Measurements from ENCODE around the gene PARD6A. TPM values are rescaled to one million over a fixed set of nuclear protein-coding genes. Genes with fewer than 3 reads are reported as not detected.

PARD6A gene
- total RNA-seq, 1 experiment from 2014 or later = 9.5 TPM

DNA sequence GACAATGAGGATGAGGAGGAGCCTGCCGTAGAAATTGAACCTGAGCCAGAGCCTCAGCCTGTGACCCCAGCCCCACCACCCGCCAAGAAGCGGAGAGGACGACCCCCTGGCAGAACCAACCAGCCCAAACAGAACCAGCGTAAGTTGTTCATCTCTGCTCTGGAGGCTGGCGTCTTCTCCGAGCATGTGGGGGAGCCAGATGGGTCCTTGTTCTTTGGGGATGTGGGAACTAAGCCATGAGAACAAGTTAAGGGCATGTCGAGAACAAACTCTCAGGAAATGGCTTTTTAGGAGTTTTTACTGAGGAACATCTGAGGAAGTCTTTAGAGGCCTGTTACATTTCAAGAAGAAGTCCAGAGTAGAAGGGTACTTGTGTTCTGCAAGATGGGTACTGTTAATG lies 24.0 kb upstream of the PARD6A start:
- no peaks in the 10 kb centered on the region for H3K9me3 Mint-ChIP-seq (ENCODE audit: low read depth, unreplicated experiment)
- CTCF ChIA-PET = no interaction called here
- no peak for DNase-seq
- no peak overlapping the region for H3K27ac Mint-ChIP-seq (ENCODE audit: unreplicated experiment)
- intact Hi-C loops (cut with micrococcal nuclease; ENCODE audit: unreplicated experiment) = no loop called here
- no peaks in the 10 kb centered on the region for H3K27me3 Mint-ChIP-seq (ENCODE audit: unreplicated experiment)
- TF ChIP-seq, protein P1, sequence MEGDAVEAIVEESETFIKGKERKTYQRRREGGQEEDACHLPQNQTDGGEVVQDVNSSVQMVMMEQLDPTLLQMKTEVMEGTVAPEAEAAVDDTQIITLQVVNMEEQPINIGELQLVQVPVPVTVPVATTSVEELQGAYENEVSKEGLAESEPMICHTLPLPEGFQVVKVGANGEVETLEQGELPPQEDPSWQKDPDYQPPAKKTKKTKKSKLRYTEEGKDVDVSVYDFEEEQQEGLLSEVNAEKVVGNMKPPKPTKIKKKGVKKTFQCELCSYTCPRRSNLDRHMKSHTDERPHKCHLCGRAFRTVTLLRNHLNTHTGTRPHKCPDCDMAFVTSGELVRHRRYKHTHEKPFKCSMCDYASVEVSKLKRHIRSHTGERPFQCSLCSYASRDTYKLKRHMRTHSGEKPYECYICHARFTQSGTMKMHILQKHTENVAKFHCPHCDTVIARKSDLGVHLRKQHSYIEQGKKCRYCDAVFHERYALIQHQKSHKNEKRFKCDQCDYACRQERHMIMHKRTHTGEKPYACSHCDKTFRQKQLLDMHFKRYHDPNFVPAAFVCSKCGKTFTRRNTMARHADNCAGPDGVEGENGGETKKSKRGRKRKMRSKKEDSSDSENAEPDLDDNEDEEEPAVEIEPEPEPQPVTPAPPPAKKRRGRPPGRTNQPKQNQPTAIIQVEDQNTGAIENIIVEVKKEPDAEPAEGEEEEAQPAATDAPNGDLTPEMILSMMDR (IDR thresholded peaks at IDR 0.05; ENCODE audit: unreplicated experiment) = no peak
- H3K4me1 Mint-ChIP-seq (ENCODE audit: low read depth, unreplicated experiment) = no peaks in the 10 kb centered on the region
- no TSS peak for BruUV-seq (replicated peaks)
- no peak overlapping the region for H3K4me3 Mint-ChIP-seq (ENCODE audit: low read depth, unreplicated experiment)
- peaks cover 44% of the 10 kb centered on the region for H3K36me3 Mint-ChIP-seq (ENCODE audit: insufficient read depth, unreplicated experiment)

DNA sequence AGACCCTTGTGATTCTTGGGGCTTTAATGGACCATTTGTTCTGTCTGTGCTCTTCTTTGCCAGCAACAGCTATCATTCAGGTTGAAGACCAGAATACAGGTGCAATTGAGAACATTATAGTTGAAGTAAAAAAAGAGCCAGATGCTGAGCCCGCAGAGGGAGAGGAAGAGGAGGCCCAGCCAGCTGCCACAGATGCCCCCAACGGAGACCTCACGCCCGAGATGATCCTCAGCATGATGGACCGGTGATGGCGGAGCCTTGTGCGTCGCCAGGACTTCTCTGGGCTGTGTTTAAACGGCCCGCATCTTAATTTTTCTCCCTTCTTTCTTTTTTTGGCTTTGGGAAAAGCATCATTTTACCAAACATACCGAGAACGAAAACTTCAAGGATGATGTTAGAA lies 23.1 kb upstream of the PARD6A start:
- CTCF ChIA-PET = no interaction called here
- no peak for DNase-seq
- Mint-ChIP-seq H3K4me3 (ENCODE audit: low read depth, unreplicated experiment) (no peak overlapping the region), H3K27me3 (ENCODE audit: unreplicated experiment) (no peaks in the 10 kb centered on the region), H3K27ac (ENCODE audit: unreplicated experiment) (no peak overlapping the region), H3K9me3 (ENCODE audit: low read depth, unreplicated experiment) (no peaks in the 10 kb centered on the region), H3K4me1 (ENCODE audit: low read depth, unreplicated experiment) (no peaks in the 10 kb centered on the region), H3K36me3 (ENCODE audit: insufficient read depth, unreplicated experiment) (peaks cover 37% of the 10 kb centered on the region)
- TF ChIP-seq, protein P1 (IDR thresholded peaks at IDR 0.05; ENCODE audit: unreplicated experiment) = no peak
- intact Hi-C loops (cut with micrococcal nuclease; ENCODE audit: unreplicated experiment) = no loop called here
- BruUV-seq (replicated peaks) = no TSS peak

DNA sequence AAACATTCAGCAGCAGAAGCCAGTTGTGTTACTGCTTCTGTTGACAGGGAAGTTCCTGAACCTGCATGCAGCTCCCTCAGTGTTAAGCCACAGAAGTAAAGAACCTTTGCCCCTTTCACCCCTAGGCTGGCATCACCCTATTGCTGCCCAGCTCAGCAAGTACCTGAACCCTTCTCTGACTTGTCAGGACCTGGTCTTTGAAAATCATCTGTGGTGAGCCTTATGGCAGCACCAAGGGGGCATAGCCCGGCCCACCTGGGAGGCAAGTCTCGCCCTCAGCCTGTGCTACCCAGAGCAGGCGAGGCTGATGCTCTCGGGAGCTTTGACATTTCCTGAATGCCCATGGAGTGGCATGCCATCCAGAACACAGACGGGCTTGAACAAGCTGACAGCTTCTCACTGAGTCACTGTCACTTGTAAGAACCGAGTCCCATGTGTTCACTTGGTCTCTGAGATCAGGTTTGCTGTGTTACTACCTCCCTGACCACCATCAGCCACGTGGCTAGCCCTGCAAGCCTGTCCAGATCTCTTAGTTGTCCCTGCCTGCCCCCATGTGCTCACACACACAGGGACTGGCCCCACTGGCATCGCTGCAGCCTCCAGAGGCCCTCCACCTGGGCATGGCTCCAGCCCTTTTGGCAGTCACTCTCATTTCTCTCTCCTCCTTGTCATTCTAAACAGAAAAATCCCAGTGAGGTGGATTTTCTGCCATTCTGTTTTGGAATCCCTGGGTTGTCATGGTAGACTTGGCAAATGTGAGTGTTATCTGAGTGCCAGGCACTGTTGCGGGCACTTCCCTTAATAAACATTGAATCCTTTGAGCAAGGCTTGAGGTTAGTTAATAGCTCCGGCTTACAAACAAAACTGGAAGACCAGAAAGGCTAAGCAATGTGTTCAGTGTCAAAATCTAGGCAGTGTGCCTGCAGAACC lies 18.7 kb upstream of the PARD6A start:
- no peaks in the 10 kb centered on the region for H3K4me1 Mint-ChIP-seq (ENCODE audit: low read depth, unreplicated experiment)
- TF ChIP-seq, protein P1 (IDR thresholded peaks at IDR 0.05; ENCODE audit: unreplicated experiment) = no peak
- intact Hi-C loops (cut with micrococcal nuclease; ENCODE audit: unreplicated experiment) = loop anchor here (5.0 kb wide), 1 partner anchor 80 kb away; the partner anchor contains the start of gene CTCF
- no peak overlapping the region for H3K27ac Mint-ChIP-seq (ENCODE audit: unreplicated experiment)
- no peak for DNase-seq
- no peaks in the 10 kb centered on the region for H3K9me3 Mint-ChIP-seq (ENCODE audit: low read depth, unreplicated experiment)
- peaks cover 24% of the 10 kb centered on the region for H3K27me3 Mint-ChIP-seq (ENCODE audit: unreplicated experiment)
- H3K36me3 Mint-ChIP-seq (ENCODE audit: insufficient read depth, unreplicated experiment) = peaks cover 2% of the 10 kb centered on the region
- BruUV-seq (replicated peaks) = no TSS peak
- CTCF ChIA-PET = interaction anchor here (0.6 kb wide), 1 partner anchor 123 kb away, joined by 3 read pairs; no protein-coding TSS in a partner anchor
- no peak overlapping the region for H3K4me3 Mint-ChIP-seq (ENCODE audit: low read depth, unreplicated experiment)

DNA sequence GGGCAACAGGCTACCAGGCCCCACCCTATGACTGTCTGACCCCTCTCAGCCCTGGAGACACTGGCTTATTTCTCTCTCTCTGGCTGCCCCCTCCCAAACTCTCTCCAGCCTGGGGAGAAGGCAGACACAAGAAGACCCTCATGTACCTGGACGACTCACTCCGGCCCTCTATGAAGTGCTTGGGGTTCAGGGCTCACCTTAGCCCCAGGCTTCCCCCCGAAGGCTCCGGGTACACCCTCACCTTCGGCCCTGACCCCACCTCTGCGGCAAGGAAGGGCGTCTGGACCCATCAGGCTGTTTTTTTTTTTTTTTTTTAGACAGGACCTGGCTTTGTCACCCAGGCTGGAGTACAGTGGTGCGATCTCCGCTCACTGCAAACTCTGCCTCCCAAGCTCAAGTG lies 16.7 kb upstream of the PARD6A start:
- DNase-seq = no peak
- H3K9me3 Mint-ChIP-seq (ENCODE audit: low read depth, unreplicated experiment) = no peaks in the 10 kb centered on the region
- peaks cover 44% of the 10 kb centered on the region for H3K27me3 Mint-ChIP-seq (ENCODE audit: unreplicated experiment)
- no TSS peak for BruUV-seq (replicated peaks)
- CTCF ChIA-PET = interaction anchor here (0.6 to 2.6 kb wide), 4 partner anchors 16 to 123 kb away, joined by 3 to 14 read pairs (median 6); partner anchors contain the start of gene ACD
- no peak overlapping the region for H3K27ac Mint-ChIP-seq (ENCODE audit: unreplicated experiment)
- H3K36me3 Mint-ChIP-seq (ENCODE audit: insufficient read depth, unreplicated experiment) = no peaks in the 10 kb centered on the region
- TF ChIP-seq, protein P1 (IDR thresholded peaks at IDR 0.05; ENCODE audit: unreplicated experiment) = no peak
- intact Hi-C loops (cut with micrococcal nuclease; ENCODE audit: unreplicated experiment) = loop anchor here (5.0 kb wide), 1 partner anchor 82 kb away; the partner anchor contains the start of gene CTCF
- H3K4me1 Mint-ChIP-seq (ENCODE audit: low read depth, unreplicated experiment) = no peaks in the 10 kb centered on the region
- H3K4me3 Mint-ChIP-seq (ENCODE audit: low read depth, unreplicated experiment) = peak overlapping the region; percentile 30
